T-cell (primary cell): ENCODE data around the gene ATP6V0A4. TPM values are rescaled to one million over a fixed set of nuclear protein-coding genes. Genes with fewer than 3 reads are reported as not detected.
A peak's percentile ranks its signal among the peaks of the same experiment; 100 is the strongest.

Experiments
- ATAC-seq, 4 experiments: fragments of 200-7000 bp in 3 of 4; fragments of 150-1000 bp in 1 of 4; cut with Tn5 transposase; replicated peaks in 1 of 4; 1 replicate in 3 of 4; 2 replicates in 1 of 4; pipeline ENCODE4 v1.10.0; 2021; ENCODE audit warnings: moderate library complexity in 3 of 4, mild to moderate bottlenecking in 2 of 4, moderate number of reproducible peaks in 1 of 4
- CTCF ChIA-PET, 2 donors: fragments of 300-600 bp; sonication (Branson Sonifier 250); formaldehyde crosslinking; loops; one replicate each; lab custom pipeline; 2022; ENCODE audit warnings: antibody characterized with exemption in 2 of 2; lab: Charles Lee
- POLR2A ChIA-PET, 2 donors: fragments of 300-600 bp; sonication (Branson Sonifier 250); formaldehyde crosslinking; loops; one replicate each; lab custom pipeline; 2022; ENCODE audit warnings: antibody characterized with exemption in 2 of 2; lab: Charles Lee
- DNase-seq, 35 experiments: peaks; one replicate each; pipeline versions ENCODE4 v3.0.0 to v3.0.0-alpha.2; 2013 to 2023
- H3K27ac ChIP-seq: one replicate; pipeline ENCODE4 v1.5.1; 2013; ENCODE audit warnings: low read length
- H3K27me3 ChIP-seq, 2 experiments: replicated peaks in 1 of 2; 1 replicate in 1 of 2; 2 replicates in 1 of 2; pipeline versions ENCODE4 v1.6.1 to v1.7.0; 2013; ENCODE audit warnings: low read length in 1 of 2, mixed read lengths in 1 of 2; ENCODE audit not compliant: control insufficient read depth in 2 of 2, insufficient read depth in 2 of 2; ENCODE audit errors: extremely low read depth in 1 of 2
- H3K36me3 ChIP-seq, 2 donors: 1 replicate in 1 of 2; 2 replicates in 1 of 2; pipeline versions ENCODE4 v1.6.1 to v1.7.0; 2013; ENCODE audit warnings: low read length in 1 of 2; ENCODE audit not compliant: control insufficient read depth in 2 of 2, insufficient read depth in 1 of 2; ENCODE audit errors: extremely low read depth in 1 of 2
- H3K4me1 ChIP-seq, 2 experiments: 1 replicate in 1 of 2; 2 replicates in 1 of 2; pipeline versions ENCODE4 v1.6.1 to v1.7.0; 2013; ENCODE audit warnings: low read length in 2 of 2, mixed read lengths in 1 of 2; ENCODE audit not compliant: insufficient read depth in 2 of 2, control insufficient read depth in 1 of 2; ENCODE audit errors: extremely low read depth in 1 of 2
- H3K4me3 ChIP-seq, 2 donors: 1 replicate in 1 of 2; 2 replicates in 1 of 2; pipeline versions ENCODE4 v1.5.1 to v1.7.0; 2013; ENCODE audit warnings: mild to moderate bottlenecking in 2 of 2, low read length in 1 of 2, moderate library complexity in 1 of 2; ENCODE audit not compliant: control insufficient read depth in 1 of 2; ENCODE audit errors: extremely low read depth in 1 of 2
- H3K9me3 ChIP-seq: 2 replicates; pipeline ENCODE4 v1.7.0; 2013
- H3K27ac Mint-ChIP-seq, 2 donors: one replicate each; pipeline ENCODE4 v1.8.0; 2020 to 2021; ENCODE audit warnings: mild to moderate bottlenecking in 2 of 2, mixed read lengths in 2 of 2
- H3K27me3 Mint-ChIP-seq, 2 donors: one replicate each; pipeline ENCODE4 v1.8.0; 2021 to 2022; ENCODE audit warnings: mixed read lengths in 2 of 2
- H3K36me3 Mint-ChIP-seq: one replicate; pipeline ENCODE4 v1.8.0; 2021; ENCODE audit warnings: mixed read lengths
- H3K4me1 Mint-ChIP-seq, 3 donors: one replicate each; pipeline ENCODE4 v1.8.0; 2020 to 2022; ENCODE audit warnings: mixed read lengths in 3 of 3, mild to moderate bottlenecking in 1 of 3
- H3K4me3 Mint-ChIP-seq, 3 donors: one replicate each; pipeline ENCODE4 v1.8.0; 2020 to 2022; ENCODE audit warnings: mild to moderate bottlenecking in 3 of 3, mixed read lengths in 3 of 3, moderate library complexity in 3 of 3
- H3K9me3 Mint-ChIP-seq, 3 donors: one replicate each; pipeline ENCODE4 v1.8.0; 2020 to 2022; ENCODE audit warnings: mixed read lengths in 3 of 3
- WGBS: methylation state at CpG from one replicate; pipeline ENCODE4 v1.1.5; 2013; ENCODE audit warnings: missing lambda C conversion rate; ENCODE audit not compliant: insufficient coverage; 5-methylcytosine and 5-hydroxymethylcytosine counted together
- total RNA-seq, 35 experiments: library from RNA in 6 of 35; stranded (reverse) in 6 of 35; fragments of 120-200 nt in 1 of 35; gene quantifications; one replicate each; pipeline versions ENCODE4 v1.2.1 to v1.2.4 and lab custom pipeline; 2013 to 2026

ATP6V0A4 gene
- total RNA-seq, 5 donors from 2014 or later (not counting 1 experiment from before 2014, with no cell fraction given) = not detected

- peak overlapping the region; percentile 22 to 67 (median 57) for H3K4me3 Mint-ChIP-seq
- DNase-seq (peak; percentile 76 to 99 (median 95)), ATAC-seq (peak; percentile 92 to 96 (median 92))
- H3K4me1 ChIP-seq = peaks cover 15 to 36% of the 10 kb centered on the region in 2 experiments
- peaks cover 0 to 3% of the 10 kb centered on the region in 2 experiments for H3K27me3 ChIP-seq
- H3K27ac Mint-ChIP-seq = peak overlapping the region; percentile 85 to 93
- H3K36me3 Mint-ChIP-seq = no peaks in the 10 kb centered on the region
- no peaks in the 10 kb centered on the region for H3K9me3 ChIP-seq
- no peaks in the 10 kb centered on the region for H3K27me3 Mint-ChIP-seq
- POLR2A ChIA-PET = interaction anchor here in 1 of 2 donors (0.7 to 1.0 kb wide), 2 partner anchors 343 to 593 kb away, joined by 3 to 4 read pairs; no protein-coding TSS in a partner anchor
- H3K9me3 Mint-ChIP-seq = no peaks in the 10 kb centered on the region
- peaks cover 52 to 78% (median 76%) of the 10 kb centered on the region in 3 donors for H3K4me1 Mint-ChIP-seq
- WGBS = under 1% methylated on average over 11 of the region's 12 CpGs
- CTCF ChIA-PET = interaction anchor here (0.6 to 2.1 kb wide), 7 partner anchors 10 to 818 kb away, joined by 3 to 17 read pairs (median 4); no protein-coding TSS in a partner anchor
- no peaks in the 10 kb centered on the region for H3K36me3 ChIP-seq
- peak overlapping the region in 1 of 2 donors; percentile 15 for H3K4me3 ChIP-seq
- H3K27ac ChIP-seq = peak overlapping the region; percentile 90
Observed at GRCh38 chr7:138752518-138753149, 45.4 kb downstream of the ATP6V0A4 start.

- WGBS = 93% methylated on average over 13 of the region's 18 CpGs
- Histone ChIP-seq H3K4me3 (no peak overlapping the region), H3K27me3 (peaks cover 0 to 3% of the 10 kb centered on the region in 2 experiments), H3K27ac (no peak overlapping the region), H3K9me3 (no peaks in the 10 kb centered on the region), H3K4me1 (peaks cover 15 to 36% of the 10 kb centered on the region in 2 experiments), H3K36me3 (no peaks in the 10 kb centered on the region)
- H3K36me3 Mint-ChIP-seq = no peaks in the 10 kb centered on the region
- H3K4me3 Mint-ChIP-seq = peak overlapping the region in 1 of 3 donors; percentile 23
- ChIA-PET POLR2A (interaction anchor here in 1 of 2 donors (0.5 kb wide), 1 partner anchor 340 kb away, joined by 9 read pairs; no protein-coding TSS in a partner anchor), CTCF (interaction anchor here in 1 of 2 donors (0.6 to 1.0 kb wide), 2 partner anchors 12 to 20 kb away, joined by 3 read pairs; no protein-coding TSS in a partner anchor)
- DNase-seq = no peak
- H3K9me3 Mint-ChIP-seq = no peaks in the 10 kb centered on the region
- H3K4me1 Mint-ChIP-seq = peaks cover 56 to 68% (median 66%) of the 10 kb centered on the region in 3 donors
- peak overlapping the region; percentile 13 to 49 for H3K27ac Mint-ChIP-seq
- no peaks in the 10 kb centered on the region for H3K27me3 Mint-ChIP-seq
- no peak for ATAC-seq
Observed at GRCh38 chr7:138750901-138751464, 47.0 kb downstream of the ATP6V0A4 start.

- no peak for ATAC-seq
- H3K4me3 Mint-ChIP-seq = no peak overlapping the region
- Histone ChIP-seq H3K4me1 (peaks cover 15 to 36% of the 10 kb centered on the region in 2 experiments), H3K4me3 (no peak overlapping the region), H3K27ac (no peak overlapping the region), H3K9me3 (no peaks in the 10 kb centered on the region), H3K36me3 (no peaks in the 10 kb centered on the region), H3K27me3 (peaks cover 0 to 3% of the 10 kb centered on the region in 2 experiments)
- H3K36me3 Mint-ChIP-seq = no peaks in the 10 kb centered on the region
- H3K27ac Mint-ChIP-seq = peak overlapping the region; percentile 20 to 49
- POLR2A ChIA-PET = no interaction called here
- CTCF ChIA-PET = interaction anchor here (0.6 to 1.0 kb wide), 3 partner anchors 12 to 20 kb away, joined by 3 to 4 read pairs (median 3); no protein-coding TSS in a partner anchor
- WGBS = 90% methylated on average over 10 of the region's 15 CpGs
- no peak for DNase-seq
- H3K27me3 Mint-ChIP-seq = no peaks in the 10 kb centered on the region
- peaks cover 52 to 64% (median 63%) of the 10 kb centered on the region in 3 donors for H3K4me1 Mint-ChIP-seq
- H3K9me3 Mint-ChIP-seq = no peaks in the 10 kb centered on the region
Observed at GRCh38 chr7:138750473-138750872, 47.5 kb downstream of the ATP6V0A4 start.

- Mint-ChIP-seq H3K27ac (peak overlapping the region; percentile 20 to 49), H3K9me3 (no peaks in the 10 kb centered on the region), H3K27me3 (no peaks in the 10 kb centered on the region), H3K4me1 (peaks cover 57 to 67% (median 62%) of the 10 kb centered on the region in 3 donors), H3K36me3 (no peaks in the 10 kb centered on the region), H3K4me3 (no peak overlapping the region)
- Histone ChIP-seq H3K4me3 (no peak overlapping the region), H3K9me3 (no peaks in the 10 kb centered on the region), H3K36me3 (no peaks in the 10 kb centered on the region), H3K4me1 (peaks cover 15 to 36% of the 10 kb centered on the region in 2 experiments), H3K27me3 (peaks cover 0 to 3% of the 10 kb centered on the region in 2 experiments), H3K27ac (no peak overlapping the region)
- ChIA-PET POLR2A (no interaction called here), CTCF (interaction anchor here in 1 of 2 donors (0.7 kb wide), 1 partner anchor 11 kb away, joined by 4 read pairs; no protein-coding TSS in a partner anchor)
- ATAC-seq (no peak), DNase-seq (no peak)
- 69% methylated on average over 3 of the region's 3 CpGs for WGBS
Observed at GRCh38 chr7:138749960-138750359, 48.0 kb downstream of the ATP6V0A4 start.

GRCh38 chr7:138748666-138749065, 49.3 kb downstream of the ATP6V0A4 start:
- 71% methylated on average over 4 of the region's 6 CpGs for WGBS
- H3K9me3 Mint-ChIP-seq = no peaks in the 10 kb centered on the region
- no peak for ATAC-seq

GRCh38 chr7:138746073-138746472, 51.9 kb downstream of the ATP6V0A4 start:
- no peak for ATAC-seq
- WGBS = no CpG with 5 or more reads among the region's 4 CpGs

More at GRCh38 chr7:138748666-138749065, 49.3 kb downstream of the ATP6V0A4 start:
- Mint-ChIP-seq H3K27ac (peak overlapping the region; percentile 20 to 65), H3K36me3 (no peaks in the 10 kb centered on the region), H3K4me1 (peaks cover 53 to 63% (median 59%) of the 10 kb centered on the region in 3 donors), H3K4me3 (no peak overlapping the region), H3K27me3 (no peaks in the 10 kb centered on the region)
- ChIA-PET CTCF (interaction anchor here (0.6 to 1.3 kb wide), 5 partner anchors 10 to 586 kb away, joined by 4 to 7 read pairs (median 5); no protein-coding TSS in a partner anchor), POLR2A (no interaction called here)
- H3K36me3 ChIP-seq = no peaks in the 10 kb centered on the region
- no peak overlapping the region for H3K4me3 ChIP-seq
- no peaks in the 10 kb centered on the region for H3K9me3 ChIP-seq
- DNase-seq = no peak
- no peak overlapping the region for H3K27ac ChIP-seq
- peaks cover 13 to 32% of the 10 kb centered on the region in 2 experiments for H3K4me1 ChIP-seq
- peaks cover 0 to 3% of the 10 kb centered on the region in 2 experiments for H3K27me3 ChIP-seq

More at GRCh38 chr7:138746073-138746472, 51.9 kb downstream of the ATP6V0A4 start:
- Histone ChIP-seq H3K27me3 (no peaks in the 10 kb centered on the region), H3K4me3 (no peak overlapping the region), H3K36me3 (no peaks in the 10 kb centered on the region), H3K27ac (no peak overlapping the region), H3K9me3 (no peaks in the 10 kb centered on the region), H3K4me1 (peaks cover 0 to 8% of the 10 kb centered on the region in 2 experiments)
- H3K4me1 Mint-ChIP-seq = peaks cover 34 to 37% (median 35%) of the 10 kb centered on the region in 3 donors
- no peaks in the 10 kb centered on the region for H3K9me3 Mint-ChIP-seq
- no peak overlapping the region for H3K4me3 Mint-ChIP-seq
- ChIA-PET POLR2A (no interaction called here), CTCF (interaction anchor here in 1 of 2 donors (0.7 kb wide), 1 partner anchor 156 kb away, joined by 4 read pairs; no protein-coding TSS in a partner anchor)
- no peaks in the 10 kb centered on the region for H3K27me3 Mint-ChIP-seq
- no peak overlapping the region for H3K27ac Mint-ChIP-seq
- DNase-seq = no peak
- no peaks in the 10 kb centered on the region for H3K36me3 Mint-ChIP-seq
